GM19240 (cell line): Measurements from ENCODE around the gene CELF2.
"Not testable (repeated sequence)": the region's sequence is repeated elsewhere in the genome, so short reads cannot be mapped to it uniquely, and the experiment has no call there.

ENCODE experiments used
- DNase-seq: peaks from one replicate; pipeline ENCODE4 v3.0.0; 2011; ENCODE audit warnings: low spot score; ENCODE audit not compliant: insufficient read length

CELF2 gene

DNA sequence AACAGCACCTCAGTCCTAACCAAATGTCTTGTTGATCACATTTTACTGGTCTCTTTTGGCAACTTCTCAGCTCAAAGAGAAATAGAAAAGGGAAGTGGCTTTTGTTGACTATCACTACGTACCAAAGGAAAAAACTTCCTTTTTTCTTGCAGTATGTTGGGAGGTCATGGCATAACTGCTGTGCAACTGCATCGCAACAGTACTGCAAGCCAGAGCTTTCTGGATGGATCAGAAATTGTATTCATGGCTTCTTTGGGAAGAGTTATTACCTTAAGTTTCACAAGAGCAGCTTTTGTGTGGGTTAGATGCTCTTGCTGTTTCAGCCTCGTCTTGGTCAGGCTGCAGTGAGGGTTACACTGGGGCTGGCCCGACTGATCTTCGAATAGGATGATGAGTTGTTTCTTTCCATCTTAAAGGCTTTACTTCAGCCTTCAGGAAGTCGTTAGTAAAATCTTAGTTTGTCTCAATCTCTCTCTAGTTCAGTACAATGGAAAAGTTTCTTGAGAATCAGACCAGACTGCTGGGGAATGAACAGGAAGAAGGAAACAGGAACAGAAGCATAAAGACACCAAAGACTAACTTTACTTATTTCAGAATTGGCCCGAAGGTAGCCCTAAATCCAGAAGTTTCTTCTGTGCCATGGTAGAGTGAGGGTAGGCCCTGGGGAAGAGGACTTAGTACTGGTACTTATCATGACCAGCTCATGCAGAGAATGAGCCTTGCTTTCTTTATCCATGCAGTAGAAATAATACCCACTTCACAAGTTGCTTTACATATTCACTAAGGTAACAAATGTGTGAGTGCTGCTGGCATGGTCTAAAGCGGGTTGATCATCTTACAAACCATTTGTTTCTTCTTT, 153.6 kb downstream of the CELF2 start:
- DNase-seq, result no peak

DNA sequence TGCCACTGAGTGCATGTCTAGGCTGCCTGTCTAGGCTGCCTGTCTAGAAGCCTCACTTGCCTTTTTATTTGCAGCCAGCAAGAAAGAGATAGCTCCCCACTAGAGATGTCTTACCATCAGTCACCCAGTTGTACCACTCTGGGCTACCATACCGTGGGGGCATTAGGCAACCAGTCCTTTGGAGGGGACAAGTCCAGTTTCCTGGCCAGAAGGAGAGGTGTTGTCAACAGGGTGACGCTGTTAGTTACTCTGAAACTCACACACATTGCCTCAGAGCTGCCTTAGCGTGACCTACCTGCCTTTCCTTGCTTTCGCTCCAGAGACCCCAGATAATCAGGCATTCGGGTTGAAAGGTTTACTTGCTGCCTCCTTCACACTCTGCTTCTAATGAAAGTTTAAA, 155.4 kb downstream of the CELF2 start:
- DNase-seq, result no peak

DNA sequence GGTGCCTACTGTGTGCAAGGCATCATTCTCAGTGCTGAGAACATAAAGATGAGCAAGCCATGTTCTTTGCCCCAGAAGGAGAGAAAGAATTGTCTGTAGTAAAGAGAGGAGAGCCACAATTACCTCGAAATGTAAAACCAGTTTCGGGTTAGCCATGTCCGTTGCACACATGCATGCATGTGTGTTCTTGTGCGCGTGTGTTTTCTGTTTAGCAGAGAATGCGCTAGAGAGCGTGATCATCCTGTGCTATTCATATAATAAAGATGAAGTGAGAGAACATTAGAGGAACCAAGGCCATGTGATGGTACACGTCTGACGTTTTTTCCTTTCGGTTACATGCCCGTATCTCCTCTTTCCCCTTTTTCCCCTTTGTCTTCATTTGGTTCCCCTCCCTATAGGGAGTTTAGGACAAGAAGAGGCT, 158.2 kb downstream of the CELF2 start:
- DNase-seq, result no peak

GRCh38 chr10:11176746-11177145, 159.1 kb downstream of the CELF2 start:
- DNase-seq, result no peak

GRCh38 chr10:11177381-11177780, 159.7 kb downstream of the CELF2 start:
- no peak for DNase-seq

DNA sequence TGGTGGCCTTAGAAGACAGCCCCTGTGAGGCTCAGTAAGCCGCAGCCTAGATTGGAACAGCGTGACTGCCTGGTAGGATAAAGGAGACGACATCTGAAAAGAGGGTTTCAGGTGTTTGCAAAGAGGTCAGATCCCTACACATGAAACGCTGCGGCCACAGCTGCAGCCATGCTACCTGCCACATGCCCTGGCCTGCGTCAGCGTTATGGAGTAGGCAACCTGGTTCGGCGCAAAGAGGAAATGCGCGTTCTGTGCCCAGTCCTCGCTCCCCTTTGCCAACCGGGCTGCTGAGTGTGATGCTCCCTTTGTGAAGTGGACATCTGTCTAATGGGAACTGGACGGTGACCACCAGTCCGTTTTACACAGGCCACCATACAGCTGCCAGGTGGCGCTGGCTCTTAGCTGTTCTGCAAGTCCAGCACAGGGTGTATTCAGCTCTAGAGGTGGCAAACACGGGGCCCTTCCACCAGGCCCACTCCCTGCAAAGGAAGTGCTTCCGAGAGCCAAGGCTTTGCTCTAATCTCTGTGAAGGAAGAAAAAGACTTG, 160.3 kb downstream of the CELF2 start:
- no peak for DNase-seq

DNA sequence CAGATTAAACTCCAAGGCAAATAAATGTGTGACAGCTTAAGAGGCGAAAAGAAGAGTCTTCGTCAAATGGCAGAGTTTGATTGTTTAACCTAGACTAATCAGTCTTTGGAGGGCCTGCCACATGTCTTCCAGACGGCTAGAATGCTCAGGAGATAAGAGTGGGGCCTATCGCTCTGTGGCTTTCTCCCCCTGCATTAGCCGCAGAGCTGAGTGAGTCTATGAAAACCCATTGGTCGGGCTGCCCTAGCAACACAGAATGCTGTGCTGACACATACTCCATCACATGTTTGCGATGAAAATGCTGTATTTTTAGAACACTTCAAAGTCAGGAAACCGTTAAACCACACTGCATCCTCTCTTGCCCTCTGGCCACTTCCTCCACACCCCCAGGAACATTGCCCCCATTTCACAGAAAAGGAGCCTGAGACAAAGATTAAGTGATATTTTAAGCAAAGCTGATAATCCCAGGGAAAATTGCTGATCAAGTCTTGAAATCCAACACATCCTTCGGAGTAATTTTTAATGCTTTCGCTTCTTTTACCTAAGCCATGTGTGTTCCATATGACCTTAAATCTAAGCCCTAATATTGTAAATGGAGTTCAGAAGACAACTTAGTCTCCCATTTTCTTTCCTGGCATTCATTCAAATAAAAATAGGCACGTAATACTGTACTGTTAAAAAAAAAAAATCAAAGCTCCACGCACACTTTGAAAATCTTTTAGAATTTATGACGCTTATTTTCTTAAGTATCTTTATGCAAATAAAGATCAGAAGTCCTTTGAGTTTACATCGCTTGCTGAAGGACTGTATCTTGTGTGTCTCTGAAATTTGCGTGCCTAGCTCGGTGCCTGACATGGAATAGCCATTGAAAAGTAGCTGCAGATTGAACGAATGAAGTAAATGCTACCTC, 161.2 kb downstream of the CELF2 start:
- peak; percentile 52 for DNase-seq

GRCh38 chr10:11179516-11180105, 161.9 kb downstream of the CELF2 start:
- DNase-seq, result no peak

- DNase-seq, result no peak
Observed at GRCh38 chr10:11180228-11180627, 162.6 kb downstream of the CELF2 start.

- no peak for DNase-seq
Observed at GRCh38 chr10:11181978-11182377, 164.3 kb downstream of the CELF2 start.

DNA sequence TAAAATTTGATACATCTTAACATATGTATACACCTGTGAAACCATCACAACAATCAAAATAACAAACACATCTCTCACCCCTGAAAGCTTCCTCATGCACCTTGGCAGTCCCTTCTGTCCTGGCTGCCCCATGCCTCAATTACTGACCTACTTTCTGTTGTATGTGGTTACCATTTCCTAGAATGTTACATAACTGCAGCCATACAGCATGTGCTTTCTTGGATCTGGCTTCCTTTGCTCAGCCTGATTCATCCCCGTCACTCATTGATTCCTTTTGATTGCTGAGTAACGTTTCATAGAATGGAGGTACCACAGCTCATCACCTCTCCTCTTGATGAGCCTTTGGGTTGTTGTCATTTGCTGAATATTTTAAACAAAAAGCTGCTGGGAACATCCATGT, 165.3 kb downstream of the CELF2 start:
- no peak for DNase-seq

DNA sequence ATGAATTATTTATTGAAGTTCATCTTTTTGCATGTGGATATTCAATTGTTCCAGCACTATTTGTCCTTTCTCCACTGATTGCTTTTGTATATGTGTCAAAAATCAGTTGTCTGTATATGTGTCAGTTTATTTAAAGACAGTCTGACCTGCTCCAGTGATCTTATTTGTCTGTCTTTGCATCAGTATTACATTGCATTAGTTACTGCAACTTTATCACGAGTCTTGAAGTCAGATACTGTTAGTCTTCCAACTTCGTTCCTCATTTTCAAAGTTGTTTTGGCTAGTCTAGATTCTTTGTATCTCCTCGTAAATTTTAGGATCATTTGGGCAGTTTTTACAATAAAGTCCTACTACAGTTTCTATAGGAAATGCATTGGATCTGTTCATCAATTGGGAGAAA, 166.4 kb downstream of the CELF2 start:
- DNase-seq, result no peak

GRCh38 chr10:11185128-11185665, 167.5 kb downstream of the CELF2 start:
- DNase-seq, result not testable (repeated sequence)

DNA sequence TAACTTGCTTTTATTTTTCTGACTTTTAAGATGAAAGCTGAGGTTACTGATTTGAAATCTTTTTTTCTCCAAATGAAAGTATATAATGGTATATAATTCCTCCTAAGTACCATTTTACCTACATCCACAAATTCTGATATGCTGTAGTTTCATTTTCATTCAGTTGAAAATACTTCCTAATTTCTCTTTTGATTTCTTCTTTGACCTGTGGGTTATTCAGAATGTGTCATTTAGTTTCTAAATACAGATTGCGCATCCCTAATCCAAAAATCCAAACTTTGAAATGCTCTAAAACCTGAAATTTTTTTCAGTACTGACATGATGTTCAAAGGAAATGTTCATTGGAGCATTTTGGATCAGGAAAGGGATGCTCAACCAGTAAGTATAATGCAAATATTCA, 168.7 kb downstream of the CELF2 start:
- no peak for DNase-seq

DNA sequence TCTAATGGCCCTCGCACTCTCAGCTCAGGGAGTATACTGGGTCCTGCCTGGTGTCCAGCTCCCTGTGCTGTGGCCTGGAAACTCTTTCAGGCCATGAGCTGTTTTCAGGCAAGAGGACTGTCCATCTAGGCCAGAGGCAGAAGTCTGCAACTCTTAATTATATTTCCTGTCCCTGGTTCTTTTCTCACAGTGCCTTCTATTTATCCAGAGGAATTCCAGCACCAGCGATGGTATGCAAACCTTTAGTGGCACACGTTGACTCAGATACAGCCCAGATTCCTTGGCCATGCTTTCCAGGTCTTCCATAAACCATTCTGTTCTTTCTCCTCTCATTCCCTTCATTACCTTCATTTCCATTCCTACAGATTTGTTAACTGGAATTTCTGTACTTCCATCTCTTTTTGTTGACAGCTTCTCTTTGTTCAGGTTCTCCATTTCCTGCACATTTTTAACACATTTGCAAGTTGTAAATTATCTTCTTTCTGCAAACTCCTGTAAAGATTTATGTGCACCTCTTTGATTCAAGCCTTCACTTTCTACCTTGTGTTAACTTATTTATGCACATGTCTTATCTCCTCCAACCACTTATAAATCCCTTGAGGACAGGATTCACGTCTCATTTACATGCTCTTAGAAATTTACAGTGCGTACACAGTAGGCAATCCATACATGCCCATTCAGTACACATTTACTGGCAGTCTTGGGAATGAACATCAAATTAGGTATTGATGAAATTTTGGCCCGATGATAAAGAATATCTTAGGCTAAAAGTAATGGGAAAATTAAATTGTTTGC, 172.1 kb downstream of the CELF2 start:
- no peak for DNase-seq

DNA sequence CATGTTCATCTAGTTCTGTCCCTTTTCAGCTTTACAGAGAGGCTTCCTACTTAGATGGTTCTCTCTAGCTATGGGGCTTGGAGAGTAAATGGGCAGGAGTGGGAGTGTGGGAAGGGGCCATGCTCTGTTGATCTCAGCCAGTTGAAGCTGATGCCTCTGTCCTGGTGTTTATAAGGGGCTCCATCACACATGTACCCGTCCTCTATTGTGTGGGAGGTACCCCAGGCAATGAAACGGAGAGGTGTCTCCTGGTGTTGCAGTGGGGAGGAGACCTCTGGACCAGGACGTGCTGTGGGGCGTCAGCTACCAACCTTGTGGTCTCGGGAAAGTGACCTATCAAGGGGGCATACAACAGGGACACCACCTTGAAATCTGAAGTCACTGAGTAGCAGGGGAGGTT, 173.5 kb downstream of the CELF2 start:
- no peak for DNase-seq

GRCh38 chr10:11191678-11192077, 174.0 kb downstream of the CELF2 start:
- no peak for DNase-seq

DNA sequence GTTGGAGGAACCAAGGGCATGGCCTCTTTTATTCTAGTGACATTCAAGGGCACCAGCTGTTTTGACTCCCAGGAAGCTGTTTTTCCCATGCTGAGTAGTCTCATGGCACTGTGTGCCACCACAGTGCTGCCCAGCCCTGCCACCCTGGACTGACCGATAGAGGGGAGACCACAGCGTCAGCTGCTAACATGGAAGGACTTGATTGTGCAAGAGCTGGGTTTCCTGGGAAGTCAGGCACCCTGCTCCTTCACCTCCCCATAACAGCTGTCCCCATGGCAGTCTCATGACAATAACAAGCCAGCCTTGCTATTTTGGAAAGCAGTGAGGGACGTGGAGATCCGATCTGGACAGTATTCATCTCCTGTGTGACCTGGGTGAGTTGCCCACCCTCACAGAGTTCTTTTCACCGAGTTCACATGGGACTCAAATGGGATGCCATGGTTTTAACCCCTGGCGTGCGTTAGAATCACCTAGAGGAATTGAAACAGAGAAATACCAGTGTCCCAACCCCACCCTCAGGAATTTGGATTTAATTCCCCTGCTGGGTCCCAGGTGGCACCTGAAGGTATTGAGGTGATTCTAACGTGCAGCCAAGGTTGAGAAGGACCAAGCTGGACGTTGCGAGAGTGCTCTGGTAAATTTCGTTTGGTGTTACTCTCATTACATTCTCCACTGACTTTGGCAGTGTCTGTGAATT, 174.8 kb downstream of the CELF2 start:
- DNase-seq, result no peak

- no peak for DNase-seq
Observed at GRCh38 chr10:11193001-11193551, 175.4 kb downstream of the CELF2 start.
